T-helper 9 cell (primary cell): Measurements from ENCODE around the gene GNA14.

Experiments
- DNase-seq: peaks from one replicate; pipeline ENCODE4 v3.0.0-alpha.2; 2020

Gene GNA14

GRCh38 chr9:77384406-77384805 is 263.7 kb downstream of the GNA14 start:
- no peak for DNase-seq

- DNase-seq, result no peak
Measured at GRCh38 chr9:77375956-77376532, 272.1 kb downstream of the GNA14 start.

GRCh38 chr9:77374266-77374665 is 273.9 kb downstream of the GNA14 start:
- no peak for DNase-seq
